ENCODE results near the gene REEP2. TPM values are rescaled to one million over a fixed set of nuclear protein-coding genes. Genes with fewer than 3 reads are reported as not detected.

REEP2 gene
- total RNA-seq, 1 donor from 2014 or later, result 59.2 TPM

GRCh38 chr5:138490648-138491283 is 51.9 kb downstream of the REEP2 start:
- Mint-ChIP-seq H3K27ac (ENCODE audit: unreplicated experiment) (peak overlapping the region; percentile 21), H3K4me3 (peak overlapping the region; percentile 77), H3K4me1 (peaks cover 41% of the 10 kb centered on the region), H3K9me3 (no peaks in the 10 kb centered on the region), H3K27me3 (ENCODE audit: low read depth) (peaks cover 9% of the 10 kb centered on the region), H3K36me3 (ENCODE audit: low read depth) (no peaks in the 10 kb centered on the region)
- no peak for TF ChIP-seq CTCF (conservative IDR thresholded peaks at IDR 0.05)
- no peak for DNase-seq (ENCODE audit: low read depth, low spot score)

DNA sequence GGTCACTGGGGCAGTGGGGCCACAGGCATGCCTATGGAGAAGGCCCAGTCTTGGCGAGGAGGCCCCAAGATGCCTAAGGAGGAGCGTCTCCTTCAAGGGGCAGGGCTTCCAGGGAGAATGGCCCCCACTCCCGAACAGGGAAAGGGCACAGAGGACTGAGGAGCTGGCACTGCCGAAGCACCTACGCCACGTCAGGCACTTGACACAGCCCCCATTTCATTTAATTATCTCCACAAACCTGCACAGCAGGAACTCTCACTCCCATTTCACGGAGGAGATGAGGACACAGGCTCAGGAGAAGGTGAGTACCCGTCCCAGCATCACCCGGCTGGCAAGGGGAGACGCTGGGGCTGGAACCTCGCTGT is 52.4 kb downstream of the REEP2 start:
- Mint-ChIP-seq H3K9me3 (no peaks in the 10 kb centered on the region), H3K36me3 (ENCODE audit: low read depth) (no peaks in the 10 kb centered on the region), H3K4me3 (peak overlapping the region; percentile 77), H3K27me3 (ENCODE audit: low read depth) (peaks cover 9% of the 10 kb centered on the region), H3K4me1 (peaks cover 41% of the 10 kb centered on the region), H3K27ac (ENCODE audit: unreplicated experiment) (peak overlapping the region; percentile 21)
- no peak for TF ChIP-seq CTCF (conservative IDR thresholded peaks at IDR 0.05)
- no peak for DNase-seq (ENCODE audit: low read depth, low spot score)

DNA sequence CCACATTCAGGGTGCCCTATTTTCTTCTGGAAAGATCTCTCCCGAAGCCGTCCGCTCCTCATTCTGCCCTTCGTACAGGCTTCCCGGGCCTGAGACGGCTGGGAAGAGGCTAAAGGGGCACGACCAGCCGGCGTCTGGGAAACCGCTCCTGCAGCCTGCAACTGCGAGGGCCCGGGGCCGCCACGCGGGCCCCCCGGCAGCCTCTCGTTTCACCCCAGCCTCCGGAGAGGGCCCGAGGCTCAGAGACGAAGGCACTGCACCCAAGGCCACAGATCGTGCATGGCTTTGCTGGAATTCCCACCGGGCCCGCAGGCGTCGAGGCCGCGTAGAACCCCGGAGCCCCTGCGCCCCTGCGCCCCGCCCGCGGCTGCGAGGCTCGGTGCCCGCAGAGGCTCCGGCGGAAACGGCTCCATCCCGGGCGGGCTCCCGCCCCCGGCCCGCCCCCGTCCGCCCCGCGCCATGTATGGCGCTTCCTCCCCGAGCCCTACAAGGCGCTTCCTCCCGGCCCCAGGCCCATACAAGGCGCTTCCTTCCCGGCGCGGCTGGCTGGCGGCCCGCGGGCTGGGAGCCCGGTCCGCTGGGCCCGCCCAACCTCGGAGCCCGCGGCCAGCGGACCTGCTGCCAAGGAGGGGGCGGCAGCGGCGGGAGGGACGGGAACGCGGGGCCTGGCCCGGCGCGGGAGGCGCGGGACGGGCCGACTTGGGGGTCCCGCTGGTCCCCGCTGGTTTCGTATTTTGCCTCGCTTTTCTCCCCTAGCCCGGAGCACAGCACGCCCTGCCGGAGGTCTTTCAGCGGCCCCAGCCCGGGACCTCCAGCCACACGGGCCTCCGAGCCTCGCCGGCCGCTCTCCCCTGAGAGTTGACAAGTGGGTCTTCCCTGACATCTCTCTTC is 53.1 kb downstream of the REEP2 start:
- H3K27ac Mint-ChIP-seq (ENCODE audit: unreplicated experiment), result peak overlapping the region; percentile 93
- DNase-seq (ENCODE audit: low read depth, low spot score), result peak; percentile 54
- TF ChIP-seq CTCF (conservative IDR thresholded peaks at IDR 0.05), result no peak

GRCh38 chr5:138492560-138493045 is 53.7 kb downstream of the REEP2 start:
- H3K9me3 Mint-ChIP-seq, result no peaks in the 10 kb centered on the region
- no peak for DNase-seq (ENCODE audit: low read depth, low spot score)
- H3K4me1 Mint-ChIP-seq, result peaks cover 36% of the 10 kb centered on the region
- no peaks in the 10 kb centered on the region for H3K36me3 Mint-ChIP-seq (ENCODE audit: low read depth)
- H3K27ac Mint-ChIP-seq (ENCODE audit: unreplicated experiment), result peak overlapping the region; percentile 93
- peak overlapping the region; percentile 90 for H3K4me3 Mint-ChIP-seq
- no peak for TF ChIP-seq CTCF (conservative IDR thresholded peaks at IDR 0.05)
- peaks cover 9% of the 10 kb centered on the region for H3K27me3 Mint-ChIP-seq (ENCODE audit: low read depth)

More for the DNA sequence above, 53.1 kb downstream of the REEP2 start:
- H3K4me1 Mint-ChIP-seq, result peaks cover 36% of the 10 kb centered on the region
- H3K36me3 Mint-ChIP-seq (ENCODE audit: low read depth), result no peaks in the 10 kb centered on the region
- H3K4me3 Mint-ChIP-seq, result peak overlapping the region; percentile 90
- no peaks in the 10 kb centered on the region for H3K9me3 Mint-ChIP-seq
- H3K27me3 Mint-ChIP-seq (ENCODE audit: low read depth), result peaks cover 9% of the 10 kb centered on the region

- Mint-ChIP-seq H3K4me1 (peaks cover 31% of the 10 kb centered on the region), H3K27ac (ENCODE audit: unreplicated experiment) (no peak overlapping the region), H3K36me3 (ENCODE audit: low read depth) (no peaks in the 10 kb centered on the region), H3K4me3 (peak overlapping the region; percentile 63), H3K27me3 (ENCODE audit: low read depth) (peaks cover 6% of the 10 kb centered on the region), H3K9me3 (no peaks in the 10 kb centered on the region)
- no peak for TF ChIP-seq CTCF (conservative IDR thresholded peaks at IDR 0.05)
- no peak for DNase-seq (ENCODE audit: low read depth, low spot score)
Observed at GRCh38 chr5:138495351-138495750, 56.5 kb downstream of the REEP2 start.

Other genes starting within 250 kb of the REEP2 start
- 55.0 and 56.9 TPM in 2 replicates for gene CDC23, start 225.7 kb upstream of the REEP2 start, total RNA-seq
- gene GFRA3, start 164.4 kb upstream of the REEP2 start, total RNA-seq, result 8.5 and 9.7 TPM in 2 replicates
- gene CDC25C, start 107.3 kb upstream of the REEP2 start, total RNA-seq, result 22.5 and 22.7 TPM in 2 replicates
- gene FAM53C, start 100.8 kb upstream of the REEP2 start, total RNA-seq, result 64.9 and 66.8 TPM in 2 replicates
- gene KDM3B, start 86.4 kb upstream of the REEP2 start, total RNA-seq, result 100 and 104 TPM in 2 replicates
- 21.5 and 26.5 TPM in 2 replicates for gene EGR1, start 26.4 kb downstream of the REEP2 start, total RNA-seq
- gene ETF1, start 104.2 kb downstream of the REEP2 start, total RNA-seq, result 101 and 107 TPM in 2 replicates
- gene HSPA9, start 136.3 kb downstream of the REEP2 start, total RNA-seq, result 247 and 250 TPM in 2 replicates